Hepatocyte (in vitro differentiated cells): ENCODE measurements around the gene MAD1L1. TPM values are rescaled to one million over a fixed set of nuclear protein-coding genes. Genes with fewer than 3 reads are reported as not detected.

ENCODE experiments used
- DNase-seq: peaks from one replicate; pipeline ENCODE4 v3.0.0-alpha.2; 2016; ENCODE audit warnings: low spot score
- H2AFZ ChIP-seq: fragments of 200-600 bp; sonication (generic); 2 replicates; pipeline ENCODE4 v1.6.0; 2016; ENCODE audit warnings: antibody characterized with exemption, mild to moderate bottlenecking
- H3K27ac ChIP-seq: fragments of 200-600 bp; sonication (generic); 2 replicates; pipeline ENCODE4 v1.5.1; 2016; ENCODE audit warnings: mild to moderate bottlenecking
- H3K27me3 ChIP-seq: fragments of 200-600 bp; sonication (generic); 2 replicates; pipeline ENCODE4 v1.6.1; 2016
- H3K36me3 ChIP-seq: fragments of 200-600 bp; sonication (generic); replicated peaks from 2 replicates; pipeline ENCODE4 v1.5.1; 2016; ENCODE audit warnings: low read depth; ENCODE audit not compliant: insufficient read depth
- H3K4me1 ChIP-seq: fragments of 200-600 bp; sonication (generic); 2 replicates; pipeline ENCODE4 v1.5.1; 2016; ENCODE audit warnings: mild to moderate bottlenecking, moderate library complexity; ENCODE audit not compliant: insufficient read depth
- H3K4me2 ChIP-seq: fragments of 200-600 bp; sonication (generic); 2 replicates; pipeline ENCODE4 v1.6.0; 2016
- H3K4me3 ChIP-seq: fragments of 200-600 bp; sonication (generic); 2 replicates; pipeline ENCODE4 v1.5.1; 2016; ENCODE audit warnings: mild to moderate bottlenecking
- H3K79me2 ChIP-seq: fragments of 200-600 bp; sonication (generic); 2 replicates; pipeline ENCODE4 v1.6.0; 2017; ENCODE audit warnings: mild to moderate bottlenecking
- H3K9me2 ChIP-seq: fragments of 200-600 bp; sonication (generic); replicated peaks from 2 replicates; pipeline ENCODE4 v1.6.0; 2017; ENCODE audit warnings: mild to moderate bottlenecking; ENCODE audit not compliant: insufficient read depth
- H3K9me3 ChIP-seq: fragments of 200-600 bp; sonication (generic); 2 replicates; pipeline ENCODE4 v1.5.1; 2016; ENCODE audit warnings: low read depth, mild to moderate bottlenecking
- H4K20me1 ChIP-seq: fragments of 200-600 bp; sonication (generic); 2 replicates; pipeline ENCODE4 v1.6.0; 2016; ENCODE audit warnings: mild to moderate bottlenecking; ENCODE audit not compliant: insufficient read depth, poor library complexity, severe bottlenecking
- EZH2 ChIP-seq: fragments of 200-600 bp; sonication (generic); IDR thresholded peaks from 2 replicates; pipeline ENCODE4 v1.6.1; 2016; ENCODE audit warnings: antibody characterized with exemption, mild to moderate bottlenecking, borderline replicate concordance
- EZH2phosphoT487 ChIP-seq: fragments of 200-600 bp; sonication (generic); IDR thresholded peaks from one replicate; pipeline ENCODE4 v1.6.1; 2018; ENCODE audit warnings: antibody characterized with exemption, mild to moderate bottlenecking, low read depth, moderate library complexity; ENCODE audit not compliant: unreplicated experiment, severe bottlenecking
- WGBS: methylation state at CpG from one replicate; pipeline ENCODE4 v1.1.6; 2016; ENCODE audit warnings: low lambda C conversion rate; ENCODE audit errors: missing lambda C conversion rate; 5-methylcytosine and 5-hydroxymethylcytosine counted together
- polyA plus RNA-seq: library from polyadenylated mRNA; unstranded; fragments of >200 nt; fragmentation: Nextera tagmentation; extraction: Ambion mirVana; gene quantifications from 2 replicates; pipeline ENCODE4 v1.2.1, GENCODE V29; 2016
- total RNA-seq: library from RNA; depleted of rRNA; stranded (reverse); fragments of >200 nt; gene quantifications from 2 replicates; pipeline ENCODE4 v1.2.3, GENCODE V29; 2014
- TF ChIP-seq, protein P1 (sequence below): fragments of 200-600 bp; sonication (generic); IDR thresholded peaks from 2 replicates; pipeline ENCODE4 v1.5.1; 2016; ENCODE audit warnings: antibody characterized with exemption, mild to moderate bottlenecking; ENCODE audit not compliant: poor library complexity

Gene MAD1L1
- total and polyA plus RNA-seq, 2 experiments from 2014 or later, result 30.7 to 31.0 TPM

DNA sequence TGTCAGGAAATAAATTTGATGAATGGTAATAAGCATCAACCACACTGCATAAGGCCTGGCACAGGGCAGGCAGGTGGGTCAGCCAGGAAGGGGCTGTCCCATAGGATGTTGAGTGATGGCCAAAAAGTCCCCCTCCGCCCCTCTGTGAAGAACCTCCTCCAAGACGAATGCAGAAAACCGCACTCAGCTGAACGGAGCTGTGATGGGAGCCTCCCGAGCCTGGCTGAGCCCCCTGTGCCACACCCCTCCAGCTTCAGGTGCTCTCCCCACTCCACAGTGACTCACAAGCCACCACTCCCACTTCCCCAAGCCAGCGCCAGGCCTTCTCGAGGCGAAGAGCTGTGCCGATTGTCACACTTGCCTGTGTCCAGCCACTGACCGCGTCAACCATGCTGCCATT is 184.2 kb downstream of the MAD1L1 start:
- H3K9me3 ChIP-seq, result no peaks in the 10 kb centered on the region

DNA sequence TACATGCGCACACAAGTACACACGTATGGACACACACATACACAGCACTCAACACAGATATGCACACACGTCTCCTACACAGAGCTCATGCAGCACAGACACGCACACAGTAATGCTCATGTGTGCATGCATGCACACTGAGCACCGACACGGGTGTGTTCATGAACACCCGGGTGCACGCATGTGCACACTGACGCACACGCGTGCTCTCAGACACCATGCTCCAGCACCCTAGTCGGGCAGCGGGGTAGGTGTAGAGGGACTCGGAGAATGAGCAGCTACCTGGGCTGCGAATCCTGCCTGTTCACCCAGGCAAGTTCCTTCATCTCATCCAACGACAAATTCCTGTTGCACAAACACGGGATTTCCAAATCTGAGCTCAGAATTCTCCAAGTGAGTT is 184.7 kb downstream of the MAD1L1 start:
- Histone ChIP-seq H3K4me1 (peaks cover 13% of the 10 kb centered on the region), H3K9me2 (no peaks in the 10 kb centered on the region), H3K4me3 (no peak overlapping the region), H3K27ac (no peak overlapping the region), H4K20me1 (no peaks in the 10 kb centered on the region), H3K27me3 (no peaks in the 10 kb centered on the region), H3K9me3 (no peaks in the 10 kb centered on the region), H3K36me3 (no peaks in the 10 kb centered on the region), H3K4me2 (no peak overlapping the region), H2AFZ (no peak overlapping the region), H3K79me2 (no peaks in the 10 kb centered on the region)
- TF ChIP-seq EZH2phosphoT487 (no peak), EZH2 (no peak)
- TF ChIP-seq, protein P1, sequence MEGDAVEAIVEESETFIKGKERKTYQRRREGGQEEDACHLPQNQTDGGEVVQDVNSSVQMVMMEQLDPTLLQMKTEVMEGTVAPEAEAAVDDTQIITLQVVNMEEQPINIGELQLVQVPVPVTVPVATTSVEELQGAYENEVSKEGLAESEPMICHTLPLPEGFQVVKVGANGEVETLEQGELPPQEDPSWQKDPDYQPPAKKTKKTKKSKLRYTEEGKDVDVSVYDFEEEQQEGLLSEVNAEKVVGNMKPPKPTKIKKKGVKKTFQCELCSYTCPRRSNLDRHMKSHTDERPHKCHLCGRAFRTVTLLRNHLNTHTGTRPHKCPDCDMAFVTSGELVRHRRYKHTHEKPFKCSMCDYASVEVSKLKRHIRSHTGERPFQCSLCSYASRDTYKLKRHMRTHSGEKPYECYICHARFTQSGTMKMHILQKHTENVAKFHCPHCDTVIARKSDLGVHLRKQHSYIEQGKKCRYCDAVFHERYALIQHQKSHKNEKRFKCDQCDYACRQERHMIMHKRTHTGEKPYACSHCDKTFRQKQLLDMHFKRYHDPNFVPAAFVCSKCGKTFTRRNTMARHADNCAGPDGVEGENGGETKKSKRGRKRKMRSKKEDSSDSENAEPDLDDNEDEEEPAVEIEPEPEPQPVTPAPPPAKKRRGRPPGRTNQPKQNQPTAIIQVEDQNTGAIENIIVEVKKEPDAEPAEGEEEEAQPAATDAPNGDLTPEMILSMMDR, result no peak
- no peak for DNase-seq
- WGBS, result 98% methylated on average over 17 of the region's 17 CpGs

More for the DNA sequence above, 184.2 kb downstream of the MAD1L1 start:
- H3K4me3 ChIP-seq, result no peak overlapping the region
- no peak overlapping the region for H3K4me2 ChIP-seq
- DNase-seq, result no peak
- H3K36me3 ChIP-seq, result no peaks in the 10 kb centered on the region
- H3K79me2 ChIP-seq, result no peaks in the 10 kb centered on the region
- no peak overlapping the region for H2AFZ ChIP-seq
- TF ChIP-seq EZH2phosphoT487 (no peak), EZH2 (no peak)
- TF ChIP-seq, protein P1, result no peak
- H3K27me3 ChIP-seq, result no peaks in the 10 kb centered on the region
- 97% methylated on average over 11 of the region's 11 CpGs for WGBS
- H3K4me1 ChIP-seq, result peaks cover 13% of the 10 kb centered on the region
- no peaks in the 10 kb centered on the region for H4K20me1 ChIP-seq
- no peaks in the 10 kb centered on the region for H3K9me2 ChIP-seq
- no peak overlapping the region for H3K27ac ChIP-seq

DNA sequence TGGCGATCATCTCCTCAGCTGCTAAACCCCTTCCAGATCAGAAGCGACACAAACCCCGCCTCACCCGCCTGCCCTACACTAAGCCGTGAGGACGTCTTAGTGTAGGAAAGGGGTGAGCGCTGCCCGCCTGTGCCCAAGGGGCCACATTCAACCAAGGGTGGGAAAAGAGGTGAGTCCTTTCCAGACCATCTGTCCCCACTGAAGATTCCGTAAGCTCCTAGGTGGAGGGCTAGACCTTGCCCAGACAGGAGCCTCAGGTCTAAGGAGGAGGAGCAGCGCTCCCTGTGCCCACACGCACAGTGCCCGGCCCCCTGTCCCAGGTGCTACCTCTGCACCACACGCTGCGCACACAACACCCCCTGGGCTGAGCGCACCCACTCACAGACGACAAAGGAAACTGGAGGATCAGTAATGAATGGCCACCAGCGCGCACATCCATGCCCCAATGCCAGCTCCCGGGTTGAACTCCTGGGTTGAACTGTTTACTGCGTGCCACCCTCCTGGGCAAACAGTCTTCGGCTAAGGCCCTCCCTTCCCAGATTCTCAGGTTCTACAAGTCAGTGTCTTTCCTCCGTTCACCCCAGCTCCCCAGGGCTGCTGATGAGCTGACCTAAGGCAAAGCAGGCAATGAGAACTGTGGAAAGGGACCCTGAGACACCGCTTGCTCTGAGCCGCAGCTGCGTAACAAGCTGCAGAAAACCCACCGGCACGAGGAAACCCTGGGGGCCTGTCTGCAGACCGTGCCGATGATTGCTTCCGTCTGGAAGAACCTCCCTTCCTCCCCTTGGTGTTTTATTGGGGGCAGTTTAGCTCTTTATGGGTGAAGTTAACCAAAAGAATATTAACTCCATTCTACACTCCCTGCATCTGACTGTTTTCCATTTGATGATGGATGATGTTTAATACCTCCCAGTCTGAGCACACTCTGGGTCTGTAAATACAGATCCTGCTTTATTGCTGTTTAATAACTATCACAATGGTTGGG is 185.9 kb downstream of the MAD1L1 start:
- Histone ChIP-seq H3K27me3 (no peaks in the 10 kb centered on the region), H3K4me2 (peak overlapping the region; percentile 52), H3K36me3 (no peaks in the 10 kb centered on the region), H2AFZ (no peak overlapping the region), H3K9me3 (no peaks in the 10 kb centered on the region), H3K9me2 (no peaks in the 10 kb centered on the region), H4K20me1 (no peaks in the 10 kb centered on the region), H3K4me3 (no peak overlapping the region), H3K4me1 (peaks cover 13% of the 10 kb centered on the region), H3K27ac (peak overlapping the region; percentile 28), H3K79me2 (no peaks in the 10 kb centered on the region)
- WGBS, result 74% methylated on average over 30 of the region's 30 CpGs
- TF ChIP-seq EZH2phosphoT487 (no peak), EZH2 (no peak)
- TF ChIP-seq, protein P1, result no peak
- peak; percentile 39 for DNase-seq
